ENCODE results near the gene UCMA.

Gene UCMA

GRCh38 chr10:13189961-13190360 is 44.2 kb downstream of the UCMA start:
- in situ Hi-C loops (cut with MboI; ENCODE audit: low sequenced_read_pairs): no loop called here

GRCh38 chr10:13188593-13188992 is 45.6 kb downstream of the UCMA start:
- in situ Hi-C loops (cut with MboI; ENCODE audit: low sequenced_read_pairs): no loop called here

- in situ Hi-C loops (cut with MboI; ENCODE audit: low sequenced_read_pairs): no loop called here
Observed at GRCh38 chr10:13187135-13187534, 47.0 kb downstream of the UCMA start.

- in situ Hi-C loops (cut with MboI; ENCODE audit: low sequenced_read_pairs): no loop called here
Observed at GRCh38 chr10:13184730-13185514, 49.3 kb downstream of the UCMA start.

GRCh38 chr10:13184276-13184675 is 49.9 kb downstream of the UCMA start:
- in situ Hi-C loops (cut with MboI; ENCODE audit: low sequenced_read_pairs): no loop called here

GRCh38 chr10:13183625-13184024 is 50.5 kb downstream of the UCMA start:
- in situ Hi-C loops (cut with MboI; ENCODE audit: low sequenced_read_pairs): no loop called here

GRCh38 chr10:13182424-13182823 is 51.8 kb downstream of the UCMA start:
- in situ Hi-C loops (cut with MboI; ENCODE audit: low sequenced_read_pairs): no loop called here

- in situ Hi-C loops (cut with MboI; ENCODE audit: low sequenced_read_pairs): no loop called here
Observed at GRCh38 chr10:13180788-13181187, 53.4 kb downstream of the UCMA start.

GRCh38 chr10:13173616-13174015 is 60.6 kb downstream of the UCMA start:
- in situ Hi-C loops (cut with MboI; ENCODE audit: low sequenced_read_pairs): no loop called here

All from hTERT RPE-1 (cell line).